ENCODE measurements around the gene NR1H2.

The NR1H2 gene

DNA sequence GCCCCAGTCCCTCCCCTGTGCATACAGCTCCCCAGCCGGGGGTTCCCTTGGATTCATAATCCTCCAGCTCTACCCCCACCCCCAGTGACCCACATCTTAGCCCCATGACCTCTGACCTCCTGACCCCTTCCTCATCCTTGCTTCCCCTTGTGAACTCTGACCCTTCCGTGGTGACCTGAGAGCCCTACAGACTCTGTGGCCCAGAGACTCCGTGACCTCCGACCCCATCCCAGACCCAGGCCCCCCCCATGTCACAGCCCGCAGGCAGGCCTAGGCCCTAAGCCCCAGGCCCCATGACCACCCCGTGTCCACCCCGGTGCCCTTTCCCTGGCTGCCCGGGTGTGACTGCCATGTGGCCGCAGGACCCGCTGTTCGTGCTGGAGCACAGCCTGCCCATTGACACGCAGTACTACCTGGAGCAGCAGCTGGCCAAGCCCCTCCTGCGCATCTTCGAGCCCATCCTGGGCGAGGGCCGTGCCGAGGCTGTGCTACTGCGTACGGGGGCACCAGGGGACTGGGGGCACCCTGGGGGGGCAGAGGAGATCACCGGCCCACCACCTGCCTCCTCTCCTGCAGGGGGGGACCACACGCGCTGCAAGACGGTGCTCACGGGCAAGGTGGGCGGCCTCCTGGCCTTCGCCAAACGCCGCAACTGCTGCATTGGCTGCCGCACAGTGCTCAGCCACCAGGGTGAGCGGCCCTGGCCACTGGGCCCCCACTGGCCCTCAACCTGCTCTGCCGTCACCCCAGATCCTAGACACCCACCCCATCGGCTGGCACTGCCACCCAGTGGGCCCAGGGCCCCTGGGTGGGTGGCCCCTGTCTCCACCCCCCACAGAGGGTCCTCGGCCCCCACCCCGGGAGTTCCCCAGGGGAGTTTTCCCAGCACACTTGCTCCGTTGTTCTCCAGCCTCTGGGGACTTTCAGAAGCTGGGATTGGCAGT is 40.0 kb downstream of the NR1H2 start:
- no peak for DNase-seq (ENCODE audit: extremely low spot score)
- POLR2A ChIA-PET: no interaction called here
- CTCF ChIA-PET: interaction anchor here (0.8 to 3.9 kb wide), 17 partner anchors 10 to 506 kb away, joined by 3 to 14 read pairs (median 5); partner anchors contain the start of genes NAPSA and POLD1
- TF ChIP-seq, protein P1, sequence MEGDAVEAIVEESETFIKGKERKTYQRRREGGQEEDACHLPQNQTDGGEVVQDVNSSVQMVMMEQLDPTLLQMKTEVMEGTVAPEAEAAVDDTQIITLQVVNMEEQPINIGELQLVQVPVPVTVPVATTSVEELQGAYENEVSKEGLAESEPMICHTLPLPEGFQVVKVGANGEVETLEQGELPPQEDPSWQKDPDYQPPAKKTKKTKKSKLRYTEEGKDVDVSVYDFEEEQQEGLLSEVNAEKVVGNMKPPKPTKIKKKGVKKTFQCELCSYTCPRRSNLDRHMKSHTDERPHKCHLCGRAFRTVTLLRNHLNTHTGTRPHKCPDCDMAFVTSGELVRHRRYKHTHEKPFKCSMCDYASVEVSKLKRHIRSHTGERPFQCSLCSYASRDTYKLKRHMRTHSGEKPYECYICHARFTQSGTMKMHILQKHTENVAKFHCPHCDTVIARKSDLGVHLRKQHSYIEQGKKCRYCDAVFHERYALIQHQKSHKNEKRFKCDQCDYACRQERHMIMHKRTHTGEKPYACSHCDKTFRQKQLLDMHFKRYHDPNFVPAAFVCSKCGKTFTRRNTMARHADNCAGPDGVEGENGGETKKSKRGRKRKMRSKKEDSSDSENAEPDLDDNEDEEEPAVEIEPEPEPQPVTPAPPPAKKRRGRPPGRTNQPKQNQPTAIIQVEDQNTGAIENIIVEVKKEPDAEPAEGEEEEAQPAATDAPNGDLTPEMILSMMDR (IDR thresholded peaks at IDR 0.05; ENCODE audit: control extremely low read depth, extremely low read depth, low read depth, missing control alignments): no peak

- ChIA-PET POLR2A (interaction anchor here (1.3 kb wide), 1 partner anchor 43 kb away, joined by 3 read pairs; no protein-coding TSS in a partner anchor), CTCF (interaction anchor here (1.1 to 3.9 kb wide), 3 partner anchors 10 to 49 kb away, joined by 5 to 14 read pairs (median 10); no protein-coding TSS in a partner anchor)
- no peak for DNase-seq (ENCODE audit: extremely low spot score)
- TF ChIP-seq, protein P1 (IDR thresholded peaks at IDR 0.05; ENCODE audit: control extremely low read depth, extremely low read depth, low read depth, missing control alignments): no peak
These were observed 41.1 kb downstream of the NR1H2 start for GRCh38 chr19:50417111-50418081.

GRCh38 chr19:50418176-50419021 is 42.1 kb downstream of the NR1H2 start, which contains the start of gene SPIB:
TSS of gene SPIB (plus strand) at chr19:50418938. CDS start at chr19:50418963, 25 bp downstream.
- ChIA-PET CTCF (interaction anchor here (1.0 to 3.9 kb wide), 3 partner anchors 9 to 61 kb away, joined by 3 to 14 read pairs (median 10); no protein-coding TSS in a partner anchor), POLR2A (interaction anchor here (0.7 to 1.3 kb wide), 4 partner anchors 10 to 42 kb away, joined by 3 to 6 read pairs (median 4); no protein-coding TSS in a partner anchor)
- DNase-seq (ENCODE audit: extremely low spot score): peak; percentile 74

GRCh38 chr19:50419022-50419579 is 42.8 kb downstream of the NR1H2 start:
- no peak for DNase-seq (ENCODE audit: extremely low spot score)
- POLR2A ChIA-PET: interaction anchor here (0.8 to 1.3 kb wide), 3 partner anchors 9 to 41 kb away, joined by 3 to 6 read pairs (median 5); no protein-coding TSS in a partner anchor
- TF ChIP-seq, protein P1 (IDR thresholded peaks at IDR 0.05; ENCODE audit: control extremely low read depth, extremely low read depth, low read depth, missing control alignments): no peak
- CTCF ChIA-PET: interaction anchor here (1.0 to 3.9 kb wide), 4 partner anchors 9 to 62 kb away, joined by 3 to 14 read pairs (median 6); no protein-coding TSS in a partner anchor

More at GRCh38 chr19:50418176-50419021, 42.1 kb downstream of the NR1H2 start, which contains the start of gene SPIB:
- TF ChIP-seq, protein P1 (IDR thresholded peaks at IDR 0.05; ENCODE audit: control extremely low read depth, extremely low read depth, low read depth, missing control alignments): no peak

DNA sequence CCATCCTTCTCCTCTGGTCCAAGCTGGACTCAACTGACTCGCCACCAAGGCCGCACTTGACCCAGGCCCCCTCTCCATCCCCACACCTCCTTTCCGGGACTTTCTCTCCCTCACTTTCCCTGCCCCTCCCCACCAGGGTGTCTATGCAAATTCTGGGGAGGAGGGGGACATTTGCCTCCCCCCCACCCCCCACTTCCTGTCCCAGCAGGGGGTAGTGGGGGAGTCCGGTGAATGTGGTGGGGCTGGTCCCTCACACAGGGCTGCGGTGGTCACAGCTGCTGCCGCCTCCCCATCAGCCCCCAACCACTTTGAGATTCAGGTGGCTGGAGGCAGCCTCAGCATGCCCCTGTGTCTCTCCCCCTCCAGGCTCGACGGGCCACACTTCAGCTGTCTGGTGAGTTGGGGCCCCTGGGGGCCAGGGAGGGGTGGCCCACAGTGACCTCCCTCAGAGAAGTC is 43.4 kb downstream of the NR1H2 start:
- CTCF ChIA-PET: interaction anchor here (1.5 to 3.9 kb wide), 3 partner anchors 8 to 53 kb away, joined by 3 to 14 read pairs (median 5); no protein-coding TSS in a partner anchor
- TF ChIP-seq, protein P1 (IDR thresholded peaks at IDR 0.05; ENCODE audit: control extremely low read depth, extremely low read depth, low read depth, missing control alignments): no peak
- peak; percentile 68 for DNase-seq (ENCODE audit: extremely low spot score)
- POLR2A ChIA-PET: no interaction called here
